ENCODE measurements around the gene PLD5.
"Not testable (repeated sequence)": the region's sequence is repeated elsewhere in the genome, so short reads cannot be mapped to it uniquely, and the experiment has no call there.

Gene PLD5

GRCh38 chr1:242264419-242264818 lies 260.1 kb downstream of the PLD5 start:
- DNase-seq = not testable (repeated sequence)

GRCh38 chr1:242245255-242245654 lies 279.2 kb downstream of the PLD5 start:
- no peak for DNase-seq

- no peak for DNase-seq
Measured at GRCh38 chr1:242243472-242243871, 281.0 kb downstream of the PLD5 start.

- no peak for DNase-seq
Measured at GRCh38 chr1:242242983-242243382, 281.5 kb downstream of the PLD5 start.

- no peak for DNase-seq
Measured at GRCh38 chr1:242241936-242242335, 282.6 kb downstream of the PLD5 start.

- no peak for DNase-seq
Measured at GRCh38 chr1:242240691-242241090, 283.8 kb downstream of the PLD5 start.

GRCh38 chr1:242240077-242240476 lies 284.4 kb downstream of the PLD5 start:
- no peak for DNase-seq

GRCh38 chr1:242239398-242239797 lies 285.1 kb downstream of the PLD5 start:
- DNase-seq = no peak

- no peak for DNase-seq
Measured at GRCh38 chr1:242237051-242237450, 287.4 kb downstream of the PLD5 start.

GRCh38 chr1:242228991-242229390 lies 295.5 kb downstream of the PLD5 start:
- DNase-seq = no peak

GRCh38 chr1:242225767-242226573 lies 298.5 kb downstream of the PLD5 start:
- DNase-seq = no peak

GRCh38 chr1:242224878-242225766 lies 299.4 kb downstream of the PLD5 start:
- not testable (repeated sequence) for DNase-seq

GRCh38 chr1:242224461-242224860 lies 300.0 kb downstream of the PLD5 start:
- no peak for DNase-seq

GRCh38 chr1:242219905-242220304 lies 304.6 kb downstream of the PLD5 start:
- DNase-seq = no peak

- no peak for DNase-seq
Measured at GRCh38 chr1:242219298-242219901, 305.1 kb downstream of the PLD5 start.

- DNase-seq = no peak
Measured at GRCh38 chr1:242216368-242216767, 308.1 kb downstream of the PLD5 start.

GRCh38 chr1:242214455-242214854 lies 310.0 kb downstream of the PLD5 start:
- DNase-seq = not testable (repeated sequence)

- DNase-seq = not testable (repeated sequence)
Measured at GRCh38 chr1:242212961-242213360, 311.5 kb downstream of the PLD5 start.

GRCh38 chr1:242212401-242212800 lies 312.1 kb downstream of the PLD5 start:
- no peak for DNase-seq

GRCh38 chr1:242211254-242212022 lies 313.1 kb downstream of the PLD5 start:
- no peak for DNase-seq

- not testable (repeated sequence) for DNase-seq
Measured at GRCh38 chr1:242210316-242210715, 314.2 kb downstream of the PLD5 start.

GRCh38 chr1:242209063-242209462 lies 315.4 kb downstream of the PLD5 start:
- DNase-seq = no peak

GRCh38 chr1:242208021-242208420 lies 316.5 kb downstream of the PLD5 start:
- DNase-seq = no peak

Measured in GOT3 (cell line).